Fibroblast of peridontal ligament (primary cell): ENCODE measurements around the gene BMP5.

Source experiments
- DNase-seq: peaks from one replicate; pipeline ENCODE4 v3.0.0-alpha.2; 2010; ENCODE audit errors: extremely low read depth

BMP5 gene

DNA sequence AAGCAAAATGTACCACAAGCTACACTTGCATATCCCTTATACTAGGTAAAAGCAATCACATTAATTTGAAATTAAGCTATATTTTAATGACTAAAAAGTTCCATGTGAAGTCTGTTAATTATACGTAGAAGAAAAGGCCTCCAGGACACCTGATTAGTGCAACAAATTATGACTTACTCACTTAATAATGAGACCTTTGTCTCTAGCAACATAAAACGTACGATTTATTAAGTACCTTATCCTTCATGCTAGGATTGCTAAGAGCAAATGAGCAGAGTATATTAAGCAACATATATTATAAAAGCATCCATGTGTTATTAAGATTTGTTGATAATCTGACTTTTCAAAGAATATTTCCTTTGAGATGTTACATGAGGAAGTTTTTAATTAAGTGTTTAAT is 2.5 kb downstream of the BMP5 start:
- DNase-seq = no peak

DNA sequence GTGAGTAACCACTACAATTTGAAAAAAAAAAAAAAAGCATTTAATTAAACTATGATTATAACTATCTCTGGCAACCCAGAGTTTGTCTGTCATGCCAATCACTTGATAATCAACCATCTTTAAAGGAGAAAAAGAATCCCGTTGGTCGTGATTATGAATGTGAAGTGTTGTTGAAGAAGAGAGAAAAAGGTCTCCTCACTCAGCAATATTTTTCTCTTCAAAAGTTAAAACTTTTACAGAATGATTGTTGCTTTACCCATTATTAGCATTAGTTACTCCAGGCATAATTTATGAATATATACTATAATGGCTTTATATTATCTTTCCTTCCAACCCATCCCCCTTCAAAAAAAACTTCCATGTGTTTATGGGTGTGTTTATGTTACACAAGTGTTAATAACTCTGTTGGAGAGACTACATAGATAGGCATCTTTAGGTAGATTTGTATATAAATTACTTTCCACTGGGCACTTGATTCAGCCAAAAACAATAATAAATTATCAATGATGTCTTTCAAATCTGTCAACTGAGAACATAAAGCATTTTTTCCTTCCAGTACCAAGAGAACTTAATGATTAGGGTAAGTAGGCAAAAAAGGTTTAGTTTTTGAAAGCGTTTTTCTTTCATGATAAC is 5.1 kb downstream of the BMP5 start:
- no peak for DNase-seq

DNA sequence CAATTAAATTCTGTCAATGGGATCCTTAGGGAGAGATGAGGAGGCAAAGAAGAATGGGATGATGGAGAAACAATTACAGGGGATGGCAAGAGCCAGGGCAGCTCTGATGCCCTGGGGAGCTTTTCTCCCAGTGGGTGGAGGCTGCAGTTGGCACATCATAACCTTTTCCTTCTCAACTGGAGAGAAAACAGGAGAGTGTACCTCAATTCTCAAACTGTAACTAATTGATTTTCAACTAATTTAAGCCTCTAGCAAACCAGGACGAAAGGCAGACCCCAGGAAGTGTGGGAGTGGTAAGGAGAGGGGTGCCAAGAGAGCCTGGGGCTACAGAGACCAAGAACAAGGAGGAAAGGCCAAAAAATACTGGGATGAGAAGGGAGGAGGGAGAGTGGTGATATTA is 5.7 kb downstream of the BMP5 start:
- no peak for DNase-seq

DNA sequence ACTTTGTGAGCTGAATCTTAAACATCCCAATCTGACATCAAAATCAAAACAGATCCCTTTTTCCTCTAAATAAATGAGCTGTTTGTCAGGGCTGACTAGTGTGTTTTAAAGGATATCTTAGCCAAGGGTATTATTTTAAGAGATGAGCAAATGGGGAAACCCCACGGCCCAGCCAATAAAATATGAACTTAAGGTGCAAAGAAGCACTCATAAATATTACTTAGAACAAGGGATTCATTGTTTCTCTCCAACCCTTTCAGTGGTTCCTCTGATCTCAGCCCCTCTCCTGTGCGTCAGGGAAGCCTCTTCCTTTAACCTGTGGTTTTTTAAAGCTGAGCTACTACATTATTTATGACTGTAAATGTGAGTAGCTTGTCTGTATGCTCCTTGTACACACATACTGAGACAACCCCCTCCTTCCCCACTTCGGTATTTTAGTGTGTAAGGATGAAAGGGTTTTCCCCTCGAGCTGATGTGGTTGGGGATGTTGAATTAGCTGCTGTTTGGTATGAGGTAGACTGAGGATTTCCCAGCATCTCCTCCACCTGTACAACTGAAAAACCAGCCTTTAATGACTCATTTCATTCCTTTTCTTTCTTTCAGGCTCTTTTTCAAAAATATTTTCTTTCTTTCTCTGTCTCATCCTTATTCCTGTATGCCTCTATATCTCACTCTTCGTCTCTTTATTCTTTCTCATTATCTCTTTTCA is 6.5 kb downstream of the BMP5 start:
- DNase-seq = no peak

DNA sequence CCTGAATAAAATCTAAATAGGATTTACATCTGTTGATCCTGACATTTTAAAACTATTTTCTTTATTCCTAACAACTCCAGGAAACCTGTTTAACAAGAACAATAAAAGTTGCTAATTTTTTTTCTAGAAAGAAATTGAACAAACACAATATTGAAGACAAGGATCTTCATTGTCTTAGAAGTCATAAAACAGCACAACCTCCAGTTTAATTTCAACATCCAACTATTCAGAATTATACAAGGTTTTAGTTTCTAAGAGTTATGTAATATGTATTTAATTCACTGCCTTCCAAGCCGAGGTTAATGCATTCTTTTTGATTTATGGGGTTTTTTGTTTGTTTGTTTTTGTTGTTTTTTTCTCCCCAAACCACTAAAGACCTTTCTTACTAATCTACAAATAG is 7.2 kb downstream of the BMP5 start:
- DNase-seq = no peak

DNA sequence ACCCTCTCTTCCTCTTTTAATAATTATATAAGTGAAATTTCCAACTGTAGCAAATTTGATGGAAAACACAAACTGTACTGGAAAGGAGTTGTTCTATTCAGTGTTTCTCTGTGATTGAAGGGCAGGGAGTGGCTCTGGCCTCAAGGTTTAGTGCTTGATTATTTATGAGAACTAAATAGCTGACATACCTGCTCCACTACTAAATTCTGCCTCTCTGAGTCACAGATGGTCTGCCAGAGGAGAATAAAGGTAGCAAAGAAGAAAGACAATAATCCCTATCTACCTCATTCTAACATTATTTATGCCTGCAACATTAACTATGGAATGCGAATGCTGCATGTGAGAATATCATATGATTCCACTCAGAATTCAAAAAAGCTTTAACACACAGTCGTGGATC is 9.3 kb downstream of the BMP5 start:
- no peak for DNase-seq

DNA sequence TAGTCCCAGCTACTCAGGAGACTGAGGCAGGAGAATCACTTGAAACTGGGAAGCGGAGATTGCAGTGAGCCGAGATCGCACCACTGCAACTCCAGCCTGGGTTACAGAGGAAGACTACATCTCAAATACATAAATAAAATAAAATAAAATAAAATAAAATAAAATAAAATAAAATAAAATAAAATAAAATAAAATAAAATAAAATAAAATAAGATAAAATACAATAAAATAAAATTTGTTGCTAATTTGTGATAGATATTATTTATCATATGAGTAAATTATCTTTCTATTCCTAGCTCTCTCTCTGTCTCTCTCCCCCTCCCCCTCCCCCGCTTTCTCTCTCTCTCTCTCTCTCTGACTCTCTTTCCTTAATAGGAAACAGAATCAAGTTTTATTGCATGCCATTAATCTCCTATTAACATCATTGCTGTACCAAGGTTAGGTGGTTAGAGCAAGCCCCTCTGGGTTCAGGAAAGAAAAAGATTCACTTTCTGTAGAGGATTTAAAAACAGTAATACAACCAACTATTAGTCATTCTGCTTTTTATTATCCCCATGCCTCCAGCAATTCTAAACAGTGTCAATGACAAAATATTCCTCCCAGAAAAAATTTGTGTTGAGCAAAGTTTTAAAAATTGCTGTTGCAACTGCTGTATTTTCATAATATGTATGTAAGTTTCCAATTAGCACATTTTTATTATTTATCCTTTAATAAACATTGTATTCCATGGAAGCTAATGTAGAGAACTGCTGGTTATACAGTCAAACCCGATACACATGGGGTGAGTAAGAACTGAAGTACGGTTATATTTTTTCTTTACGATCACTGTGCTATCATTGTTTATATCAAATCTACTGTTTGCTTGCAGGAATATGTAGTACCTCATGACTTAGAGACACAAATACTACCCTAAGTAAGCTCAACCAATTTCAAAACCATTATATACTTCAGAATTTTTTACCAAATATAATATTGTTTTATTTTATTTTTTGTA is 22.1 kb downstream of the BMP5 start:
- DNase-seq = no peak

DNA sequence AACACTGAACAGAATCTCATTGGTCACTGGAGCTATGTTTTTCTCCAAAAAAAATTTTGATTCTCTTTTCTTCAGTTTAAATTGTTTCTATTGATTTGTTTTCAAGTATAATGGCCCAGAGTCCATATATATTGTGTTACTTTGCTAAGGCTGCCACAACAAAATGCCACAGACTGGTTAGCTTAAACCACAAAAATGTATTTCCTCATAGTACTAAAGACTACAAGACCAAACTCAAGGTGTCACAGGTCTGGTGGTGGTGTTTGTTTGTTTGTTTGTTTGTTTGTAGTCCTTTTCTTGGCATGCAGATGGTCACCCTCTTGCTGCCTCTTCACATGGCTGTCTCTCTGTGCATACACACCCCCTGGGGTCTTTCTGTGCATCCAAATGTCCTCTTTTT is 34.0 kb downstream of the BMP5 start:
- no peak for DNase-seq

DNA sequence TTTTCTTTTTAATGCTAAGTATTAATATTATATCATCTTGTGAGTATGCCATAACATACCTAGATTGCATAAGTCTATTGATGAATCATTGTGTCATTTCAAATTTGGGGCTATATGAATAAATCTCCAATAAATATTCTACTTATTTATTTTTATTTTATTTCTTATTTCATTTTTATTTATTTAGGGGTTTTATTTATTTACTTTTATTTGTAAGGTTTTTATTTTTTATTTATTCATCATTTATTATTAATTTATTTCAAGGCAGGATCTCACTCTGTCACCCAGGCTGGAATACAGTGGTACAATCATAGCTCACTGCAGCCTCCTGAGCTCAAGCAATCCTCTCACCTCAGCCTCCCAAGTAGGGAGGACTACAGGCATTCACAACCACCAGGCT is 36.3 kb downstream of the BMP5 start:
- DNase-seq = no peak

DNA sequence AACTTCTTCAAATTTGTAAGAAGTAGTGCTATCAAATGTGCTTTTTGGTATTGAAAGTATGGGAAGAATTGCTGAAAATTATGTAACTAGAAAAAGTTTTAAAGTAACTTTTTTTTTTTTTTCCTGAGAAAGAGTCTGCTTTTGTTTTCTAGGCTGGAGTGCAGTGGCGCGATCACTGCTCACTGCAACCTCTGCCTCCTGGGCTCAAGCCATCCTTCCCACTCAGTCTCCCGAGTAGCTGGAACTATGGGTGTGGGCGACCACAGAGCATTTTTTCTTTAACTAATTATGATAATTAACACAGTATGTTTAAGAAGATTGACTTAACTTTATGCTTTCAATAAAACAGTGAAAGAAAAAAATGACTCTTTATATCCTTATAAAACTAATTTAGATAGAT is 38.4 kb downstream of the BMP5 start:
- no peak for DNase-seq

DNA sequence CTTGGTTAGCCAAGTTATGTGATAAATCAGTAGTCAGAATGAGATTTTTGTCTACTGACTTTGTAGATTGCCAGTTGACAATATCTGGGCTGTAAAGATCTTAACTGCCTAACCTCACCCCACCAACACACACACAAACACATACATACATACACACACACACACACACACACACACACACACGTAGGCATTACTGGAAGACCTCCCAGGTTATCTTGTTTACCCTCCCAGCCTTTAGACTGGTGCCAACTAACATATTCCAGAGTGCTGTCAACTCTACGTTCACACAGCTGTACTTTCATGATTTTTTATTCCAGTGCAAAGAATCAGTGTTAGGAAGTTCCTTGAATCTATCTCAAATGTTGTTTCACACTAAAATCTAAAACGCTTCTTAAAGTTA is 38.9 kb downstream of the BMP5 start:
- DNase-seq = no peak

DNA sequence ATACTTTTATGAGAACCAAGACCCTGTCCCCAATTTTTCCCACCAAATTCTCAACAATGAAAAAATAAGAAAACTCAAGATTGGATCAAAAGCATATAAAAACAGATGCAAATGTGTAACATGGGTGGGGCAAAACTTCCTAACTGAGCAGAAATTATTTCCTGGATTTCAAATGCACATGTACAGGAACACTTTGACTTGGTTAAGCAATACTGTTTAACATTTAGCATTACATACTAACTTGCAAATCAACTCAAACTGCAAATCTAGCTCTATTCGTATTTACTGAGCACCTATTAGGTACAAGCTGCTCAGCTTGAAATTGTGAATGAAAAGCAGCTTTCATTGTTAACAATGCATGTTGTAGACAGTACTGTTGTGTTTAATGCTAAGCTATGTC is 40.2 kb downstream of the BMP5 start:
- DNase-seq = no peak

DNA sequence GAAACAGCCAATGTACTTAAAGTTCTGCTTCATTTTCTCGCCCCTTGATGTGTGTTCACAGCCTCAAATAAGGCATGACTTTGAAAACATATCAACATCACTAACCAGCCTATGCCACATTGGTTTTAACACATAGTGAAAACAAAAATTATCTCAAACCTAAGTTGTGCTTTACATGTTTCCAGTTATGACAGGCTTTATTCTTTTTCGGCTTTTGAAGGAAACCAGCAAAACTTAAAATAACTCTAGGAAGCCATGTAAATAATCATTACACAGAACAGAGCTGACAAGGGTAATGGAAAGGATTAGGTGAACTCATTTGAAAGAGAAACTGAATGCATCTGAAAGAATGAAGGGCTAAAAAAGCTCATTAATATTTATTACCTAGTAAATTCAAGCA is 42.1 kb downstream of the BMP5 start:
- DNase-seq = no peak

DNA sequence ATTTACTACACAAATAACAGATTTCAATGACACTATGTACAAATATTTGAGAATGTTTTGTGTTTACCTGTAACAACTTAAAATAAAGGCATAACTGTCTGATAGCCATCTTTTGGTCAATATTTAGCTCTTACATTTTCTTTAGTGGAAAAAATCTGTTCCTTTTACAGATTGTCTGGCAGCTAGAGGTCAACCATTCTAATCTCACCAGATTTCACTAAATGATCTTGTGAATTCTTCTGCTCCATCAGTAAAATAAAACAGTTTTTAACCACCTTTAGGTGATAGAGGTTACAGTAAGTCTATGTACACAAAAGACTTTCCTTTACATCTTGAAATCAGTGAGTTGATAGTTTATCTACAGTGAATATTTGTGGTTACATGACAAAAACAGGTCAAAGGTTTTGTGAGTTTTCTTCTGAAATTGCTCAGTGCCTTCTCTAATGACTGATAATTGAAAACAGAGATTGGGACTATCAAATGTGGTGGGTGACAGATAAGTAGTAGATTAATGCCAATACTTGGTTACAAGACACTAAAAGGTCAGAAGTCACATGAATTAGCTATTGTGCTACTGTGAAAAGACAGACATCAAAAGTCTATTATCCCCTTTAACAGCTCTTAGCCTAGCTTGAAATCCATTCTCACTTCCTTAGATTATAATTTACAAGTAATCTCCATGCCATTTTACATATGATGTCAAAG is 47.4 kb downstream of the BMP5 start:
- DNase-seq = peak; percentile 18

DNA sequence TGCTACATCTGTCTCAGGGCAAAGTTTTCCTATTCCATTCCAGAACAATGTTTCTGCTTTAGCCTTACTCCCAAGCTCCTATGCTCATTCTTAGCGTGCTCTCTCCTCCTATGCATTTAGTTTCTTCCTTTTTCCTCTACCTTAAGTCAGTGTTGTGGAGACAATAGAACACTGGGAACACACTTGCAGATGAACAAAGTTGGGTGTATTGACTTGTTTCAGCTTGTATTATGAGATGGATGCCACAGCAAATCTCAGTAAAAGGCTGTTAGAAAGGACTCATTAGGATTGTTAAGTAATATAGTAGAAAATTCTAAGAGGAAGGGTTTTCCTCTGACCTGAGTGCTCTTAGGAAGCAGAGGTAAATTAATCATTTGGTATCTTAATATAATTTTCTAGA is 48.4 kb downstream of the BMP5 start:
- DNase-seq = no peak

DNA sequence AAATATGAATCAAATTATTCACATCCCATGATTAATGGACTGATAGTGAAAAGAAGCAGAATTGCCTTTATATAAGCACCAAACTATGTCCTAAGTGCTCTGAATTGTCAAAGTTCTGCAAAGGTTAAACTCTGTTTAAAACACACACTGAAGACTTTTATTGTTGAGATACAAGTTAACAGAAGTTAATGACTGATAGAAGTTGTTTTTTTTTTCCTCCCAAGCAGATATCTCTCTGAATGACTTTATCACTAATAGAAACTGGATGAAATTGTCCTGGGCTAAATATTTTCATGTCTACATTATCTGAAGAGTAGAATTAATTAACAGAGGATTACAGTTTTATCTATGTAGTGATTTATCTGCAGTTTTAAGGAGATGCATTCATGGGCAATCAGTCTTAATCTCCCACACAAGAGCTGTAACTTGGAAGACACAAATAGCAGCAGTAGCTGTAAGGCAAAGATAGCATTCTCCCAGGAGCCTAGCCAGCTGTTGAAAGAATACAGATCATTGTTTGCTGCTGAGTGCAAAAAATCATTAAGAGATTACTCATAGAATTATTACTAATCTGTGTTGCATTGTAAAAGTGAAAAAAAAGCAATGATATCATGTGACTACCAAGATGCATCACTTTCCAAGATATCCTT is 49.9 kb downstream of the BMP5 start:
- DNase-seq = peak; percentile 51

DNA sequence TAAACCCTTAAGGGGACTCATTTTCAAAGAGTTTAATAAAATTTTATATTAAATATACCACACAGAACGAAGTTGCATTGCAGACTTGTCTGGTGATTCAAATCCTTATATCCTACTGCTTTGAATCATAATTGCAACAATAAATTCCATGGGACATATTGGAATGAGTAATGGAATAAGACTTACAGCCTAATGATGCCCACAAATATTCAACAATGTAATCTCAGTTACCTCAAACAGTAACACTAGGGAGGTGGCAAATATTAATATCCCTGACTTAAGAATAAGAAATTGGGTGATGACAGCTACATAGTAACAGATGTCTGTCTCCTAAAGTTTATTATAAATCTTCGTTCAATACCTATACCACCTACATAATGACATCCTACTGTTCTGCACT is 52.6 kb downstream of the BMP5 start:
- DNase-seq = peak; percentile 19

DNA sequence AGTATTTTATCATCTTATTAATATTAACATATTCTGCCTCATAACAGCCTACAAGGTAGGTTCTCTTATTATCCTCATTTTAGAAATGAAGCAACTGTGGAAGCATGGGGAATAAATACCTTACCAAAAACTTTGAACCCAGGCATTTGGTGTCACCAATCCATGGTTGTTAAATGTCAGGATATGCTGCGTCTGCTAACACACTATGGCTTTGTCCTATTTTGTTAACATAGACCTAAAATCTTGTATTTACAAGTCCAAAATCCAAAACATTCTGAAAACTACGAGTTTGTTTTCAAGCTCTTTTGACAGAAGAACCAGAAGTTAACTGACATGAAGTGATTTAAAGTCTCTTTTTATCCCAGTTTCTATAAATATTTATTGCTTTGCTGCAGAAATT is 53.4 kb downstream of the BMP5 start:
- DNase-seq = no peak

DNA sequence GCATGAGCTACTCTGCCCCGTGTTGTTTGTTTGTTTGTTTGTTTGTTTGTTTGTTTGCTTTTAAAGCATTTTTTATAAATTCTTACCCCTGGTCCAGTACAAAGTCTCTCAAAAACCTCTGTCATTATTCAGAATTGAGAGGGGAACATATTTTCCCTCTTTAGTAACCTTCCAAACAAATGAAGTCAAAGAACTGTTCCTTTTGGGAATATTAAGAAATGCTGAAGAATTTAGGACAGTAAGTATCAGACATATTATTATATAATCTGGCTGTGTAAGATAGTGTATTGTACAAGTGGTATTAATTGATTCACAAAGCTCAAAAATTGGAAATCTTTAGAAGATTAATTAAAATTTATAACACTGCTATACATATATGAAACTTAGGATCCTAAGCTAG is 54.7 kb downstream of the BMP5 start:
- DNase-seq = no peak

DNA sequence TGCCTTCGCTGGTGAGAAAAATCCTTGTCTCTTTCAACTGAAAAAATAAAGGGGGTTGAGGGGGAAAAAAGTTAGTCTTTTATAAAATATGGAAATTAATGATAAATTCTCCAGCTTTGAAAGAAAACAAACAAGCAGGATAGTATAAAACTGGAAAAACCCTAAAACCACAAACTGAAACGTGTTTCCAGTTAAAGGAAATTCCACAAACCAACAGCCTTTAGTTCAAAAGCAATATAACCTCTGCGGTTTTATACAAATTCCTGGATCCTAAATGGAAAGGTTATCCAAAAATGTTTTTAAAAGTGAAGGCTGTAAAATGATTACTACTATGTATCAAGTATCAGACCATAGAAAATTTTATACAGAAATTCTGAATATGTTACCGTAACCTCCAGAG is 55.6 kb downstream of the BMP5 start:
- peak; percentile 53 for DNase-seq

DNA sequence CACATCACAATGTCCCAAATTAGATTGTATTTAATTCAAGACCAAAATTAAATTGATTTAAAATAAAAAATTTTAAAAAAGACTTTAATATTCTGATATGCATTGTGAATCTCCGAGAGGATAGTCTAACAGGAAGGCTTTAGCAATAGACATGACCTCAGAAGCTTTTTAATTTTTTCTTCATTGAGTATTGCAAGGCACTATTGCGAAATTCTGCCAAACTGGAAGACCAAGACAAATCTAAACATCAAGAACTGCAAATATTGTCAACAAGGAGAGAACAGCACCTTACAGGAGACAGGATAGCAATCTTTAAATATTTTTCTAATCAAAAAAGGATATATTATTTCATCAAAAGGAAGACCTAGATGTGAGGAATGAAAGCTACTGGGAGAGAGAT is 56.9 kb downstream of the BMP5 start:
- peak; percentile 66 for DNase-seq

DNA sequence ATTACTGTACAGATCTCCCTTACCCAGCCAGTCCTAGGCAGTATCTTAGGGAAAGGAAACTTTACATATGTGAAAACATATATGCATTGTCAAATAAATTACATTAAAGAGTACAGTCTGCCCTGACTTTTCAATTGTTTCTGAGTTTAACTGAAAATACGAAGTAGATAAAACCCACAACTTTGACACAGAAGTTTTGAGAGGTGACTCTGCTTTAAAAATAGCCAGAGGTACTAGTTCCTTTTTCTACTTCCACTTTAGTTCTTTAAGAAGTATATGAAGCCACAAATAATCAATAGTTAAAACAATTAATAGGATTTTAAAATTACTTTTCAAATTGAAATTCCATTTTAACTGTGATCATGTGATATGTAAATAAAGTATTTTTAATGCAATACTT is 62.9 kb downstream of the BMP5 start:
- no peak for DNase-seq
